HepG2 (cell line): ENCODE measurements around the gene TLCD5. TPM values are rescaled to one million over a fixed set of nuclear protein-coding genes. Genes with fewer than 3 reads are reported as not detected.

Experiments used
- BORCS8-MEF2B ChIP-seq: sonication (generic); formaldehyde crosslinking; IDR thresholded peaks from 2 replicates; pipeline ENCODE4 v1.8.0; 2022; ENCODE audit warnings: mild to moderate bottlenecking, missing genetic modification reagents
- DNMT1 ChIP-seq: sonication (generic); formaldehyde crosslinking; IDR thresholded peaks from 2 replicates; pipeline ENCODE4 v1.5.1; 2020; ENCODE audit warnings: mild to moderate bottlenecking, missing genetic modification reagents
- GABPA ChIP-seq, 2 experiments: IDR thresholded peaks; 2 replicates each; pipeline ENCODE4 v1.6.1; 2011 to 2016; ENCODE audit warnings: low read depth in 2 of 2, low read length in 1 of 2, missing biosample characterization in 1 of 2, missing genetic modification characterization in 1 of 2
- HES4 ChIP-seq: sonication (generic); formaldehyde crosslinking; IDR thresholded peaks from 2 replicates; pipeline ENCODE4 v1.9.0; 2021; ENCODE audit warnings: mild to moderate bottlenecking, missing genetic modification reagents, borderline replicate concordance
- KAT7 ChIP-seq: IDR thresholded peaks from 2 replicates; pipeline ENCODE4 v1.6.1; 2018; ENCODE audit warnings: borderline replicate concordance, missing compliant biosample characterization
- KAT8 ChIP-seq: IDR thresholded peaks from 2 replicates; pipeline ENCODE4 v1.6.1; 2016; ENCODE audit warnings: missing genetic modification reagents, missing compliant biosample characterization
- KDM6A ChIP-seq: IDR thresholded peaks from 2 replicates; pipeline ENCODE4 v1.6.1; 2016; ENCODE audit warnings: low read depth
- MAZ ChIP-seq, 2 experiments: sonication (generic) in 1 of 2; formaldehyde crosslinking in 1 of 2; IDR thresholded peaks; 2 replicates each; pipeline versions ENCODE4 v1.5.0 to v1.6.1; 2012 to 2020; ENCODE audit warnings: low read depth in 2 of 2, mild to moderate bottlenecking in 2 of 2, borderline replicate concordance in 1 of 2, improper control_type of control experiment in 1 of 2, low read length in 1 of 2, missing genetic modification reagents in 1 of 2, moderate library complexity in 1 of 2
- MIER2 ChIP-seq: IDR thresholded peaks from 2 replicates; pipeline ENCODE4 v1.6.1; 2016; ENCODE audit warnings: missing biosample characterization, missing genetic modification reagents
- ONECUT2 ChIP-seq: sonication (generic); formaldehyde crosslinking; IDR thresholded peaks from 2 replicates; pipeline ENCODE4 v1.4.0; 2020; ENCODE audit warnings: missing genetic modification reagents
- RFXAP ChIP-seq: sonication (generic); formaldehyde crosslinking; IDR thresholded peaks from 2 replicates; pipeline ENCODE4 v1.4.0; 2020; ENCODE audit warnings: missing genetic modification reagents, borderline replicate concordance
- SOX6 ChIP-seq, 2 experiments: fragments of 450-650 bp in 1 of 2; sonication (generic) in 1 of 2; formaldehyde crosslinking in 1 of 2; IDR thresholded peaks; 2 replicates each; pipeline versions ENCODE4 v1.4.0 to v1.6.1; 2017 to 2020; ENCODE audit warnings: antibody characterized with exemption in 1 of 2, mild to moderate bottlenecking in 1 of 2, missing genetic modification reagents in 1 of 2
- SPEN ChIP-seq: sonication (generic); formaldehyde crosslinking; IDR thresholded peaks from 2 replicates; pipeline ENCODE4 v1.5.1; 2020; ENCODE audit warnings: low read depth, mild to moderate bottlenecking, missing genetic modification reagents
- SRF ChIP-seq: IDR thresholded peaks from 2 replicates; pipeline ENCODE4 v1.6.1; 2011; ENCODE audit warnings: mild to moderate bottlenecking, low read depth, low read length, moderate library complexity
- TOPORS ChIP-seq: sonication (generic); formaldehyde crosslinking; IDR thresholded peaks from 2 replicates; pipeline ENCODE4 v1.8.0; 2023; ENCODE audit warnings: mild to moderate bottlenecking, missing genetic modification reagents
- XRCC5 ChIP-seq: fragments of 200-400 bp; formaldehyde crosslinking; optimal IDR thresholded peaks from 2 replicates; pipeline ENCODE3; 2017; ENCODE audit warnings: mild to moderate bottlenecking, low read length
- YEATS4 ChIP-seq: sonication (generic); formaldehyde crosslinking; IDR thresholded peaks from 2 replicates; pipeline ENCODE4 v1.4.0; 2020; ENCODE audit warnings: missing genetic modification reagents, borderline replicate concordance
- ZGPAT ChIP-seq: IDR thresholded peaks from 2 replicates; pipeline ENCODE4 v1.6.1; 2016; ENCODE audit warnings: mild to moderate bottlenecking
- ZNF556 ChIP-seq: sonication (generic); formaldehyde crosslinking; IDR thresholded peaks from 2 replicates; pipeline ENCODE4 v1.4.0; 2020; ENCODE audit warnings: mild to moderate bottlenecking, missing genetic modification reagents, borderline replicate concordance
- ZNF614 ChIP-seq: IDR thresholded peaks from 2 replicates; pipeline ENCODE4 v1.6.1; 2018; ENCODE audit warnings: missing biosample characterization, missing genetic modification reagents, inconsistent platforms, borderline replicate concordance
- polyA plus RNA-seq, 8 experiments: library from polyadenylated mRNA; depleted of rRNA in 3 of 8; stranded (reverse) in 7 of 8; unstranded in 1 of 8; fragments of >200 nt; fragmentation: Illumina TruSeq in 4 of 8; extraction: Trizol in 4 of 8; gene quantifications; 2 replicates each; pipeline versions ENCODE4 v1.2.1 to v1.2.3, GENCODE V29; 2011 to 2016; ENCODE audit warnings: low read depth in 4 of 8, missing spikeins in 1 of 8, mixed read lengths in 1 of 8; ENCODE audit not compliant: insufficient read depth in 1 of 8
- total RNA-seq, 5 experiments: library from RNA; depleted of rRNA; stranded (reverse); fragments of >200 nt; fragmentation: Illumina TruSeq; extraction: Trizol; gene quantifications; 2 replicates each; pipeline ENCODE4 v1.2.3, GENCODE V29; 2016; ENCODE audit warnings: low read depth in 1 of 5
- TF ChIP-seq, protein P1 (sequence below): sonication (generic); formaldehyde crosslinking; IDR thresholded peaks from 2 replicates; pipeline ENCODE4 v1.5.0; 2020; ENCODE audit warnings: mild to moderate bottlenecking, missing genetic modification reagents
- TF ChIP-seq, protein P2 (sequence below): IDR thresholded peaks from 2 replicates; pipeline ENCODE4 v1.6.1; 2016; ENCODE audit warnings: missing genetic modification reagents, missing compliant biosample characterization
- TF ChIP-seq, protein P3 (sequence below): sonication (generic); formaldehyde crosslinking; IDR thresholded peaks from 2 replicates; pipeline ENCODE4 v1.4.0; 2020; ENCODE audit warnings: missing genetic modification reagents

The TLCD5 gene
- total and polyA plus RNA-seq, 2 of the 13 experiments (the other 11 are each of a cell fraction or from before 2014, with no cell fraction given) = 6.1 to 7.6 TPM

- TF ChIP-seq TOPORS (CRISPR knock-in tag) (0 out of 2 replicates have a peak, but pooled peaks have one; percentile 64), ZNF556 (CRISPR knock-in tag) (peak; percentile 42; the same call in 1 of the 2 replicates), GABPA (IDR thresholded peaks at IDR 0.05; ENCODE audit: low read depth, low read length) (peak; percentile 51), GABPA (CRISPR knock-in tag; IDR thresholded peaks at IDR 0.05; ENCODE audit: low read depth) (peak; percentile 68), DNMT1 (0 out of 2 replicates have a peak, but pooled peaks have one; percentile 61), MIER2 (CRISPR knock-in tag) (no peak), RFXAP (CRISPR knock-in tag) (peak; percentile 42; the same call in 1 of the 2 replicates), BORCS8-MEF2B (CRISPR knock-in tag) (peak; percentile 70), KAT8 (CRISPR knock-in tag) (peak; percentile 25; the same call in 1 of the 2 replicates), SRF (0 out of 2 replicates have a peak, but pooled peaks have one; percentile 61), ZNF614 (CRISPR knock-in tag) (no peak), SOX6 (IDR thresholded peaks at IDR 0.05) (no peak), SOX6 (CRISPR knock-in tag; IDR thresholded peaks at IDR 0.05) (peak; percentile 32; the same call in 1 of the 2 replicates), HES4 (CRISPR knock-in tag) (peak; percentile 82; the same call in 1 of the 2 replicates), KDM6A (CRISPR knock-in tag) (no peak), YEATS4 (CRISPR knock-in tag) (peak; percentile 80; the same call in 1 of the 2 replicates), XRCC5 (peak; percentile 30), KAT7 (CRISPR knock-in tag) (0 out of 2 replicates have a peak, but pooled peaks have one; percentile 55), ONECUT2 (CRISPR knock-in tag) (no peak), ZGPAT (CRISPR knock-in tag) (peak; percentile 27; the same call in 1 of the 2 replicates), SPEN (CRISPR knock-in tag) (peak; percentile 43; the same call in 1 of the 2 replicates), MAZ (IDR thresholded peaks at IDR 0.05; ENCODE audit: borderline replicate concordance, low read depth, low read length) (no peak), MAZ (CRISPR knock-in tag; IDR thresholded peaks at IDR 0.05; ENCODE audit: low read depth) (peak; percentile 59)
- TF ChIP-seq, protein P1, sequence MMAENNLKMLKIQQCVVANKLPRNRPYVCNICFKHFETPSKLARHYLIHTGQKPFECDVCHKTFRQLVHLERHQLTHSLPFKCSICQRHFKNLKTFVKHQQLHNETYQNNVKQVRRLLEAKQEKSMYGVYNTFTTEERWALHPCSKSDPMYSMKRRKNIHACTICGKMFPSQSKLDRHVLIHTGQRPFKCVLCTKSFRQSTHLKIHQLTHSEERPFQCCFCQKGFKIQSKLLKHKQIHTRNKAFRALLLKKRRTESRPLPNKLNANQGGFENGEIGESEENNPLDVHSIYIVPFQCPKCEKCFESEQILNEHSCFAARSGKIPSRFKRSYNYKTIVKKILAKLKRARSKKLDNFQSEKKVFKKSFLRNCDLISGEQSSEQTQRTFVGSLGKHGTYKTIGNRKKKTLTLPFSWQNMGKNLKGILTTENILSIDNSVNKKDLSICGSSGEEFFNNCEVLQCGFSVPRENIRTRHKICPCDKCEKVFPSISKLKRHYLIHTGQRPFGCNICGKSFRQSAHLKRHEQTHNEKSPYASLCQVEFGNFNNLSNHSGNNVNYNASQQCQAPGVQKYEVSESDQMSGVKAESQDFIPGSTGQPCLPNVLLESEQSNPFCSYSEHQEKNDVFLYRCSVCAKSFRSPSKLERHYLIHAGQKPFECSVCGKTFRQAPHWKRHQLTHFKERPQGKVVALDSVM (CRISPR knock-in tag) = peak; percentile 68; the same call in 1 of the 2 replicates
- TF ChIP-seq, protein P2, sequence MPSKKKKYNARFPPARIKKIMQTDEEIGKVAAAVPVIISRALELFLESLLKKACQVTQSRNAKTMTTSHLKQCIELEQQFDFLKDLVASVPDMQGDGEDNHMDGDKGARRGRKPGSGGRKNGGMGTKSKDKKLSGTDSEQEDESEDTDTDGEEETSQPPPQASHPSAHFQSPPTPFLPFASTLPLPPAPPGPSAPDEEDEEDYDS (CRISPR knock-in tag) = no peak; the same call in 1 of the 2 replicates
- TF ChIP-seq, protein P3, sequence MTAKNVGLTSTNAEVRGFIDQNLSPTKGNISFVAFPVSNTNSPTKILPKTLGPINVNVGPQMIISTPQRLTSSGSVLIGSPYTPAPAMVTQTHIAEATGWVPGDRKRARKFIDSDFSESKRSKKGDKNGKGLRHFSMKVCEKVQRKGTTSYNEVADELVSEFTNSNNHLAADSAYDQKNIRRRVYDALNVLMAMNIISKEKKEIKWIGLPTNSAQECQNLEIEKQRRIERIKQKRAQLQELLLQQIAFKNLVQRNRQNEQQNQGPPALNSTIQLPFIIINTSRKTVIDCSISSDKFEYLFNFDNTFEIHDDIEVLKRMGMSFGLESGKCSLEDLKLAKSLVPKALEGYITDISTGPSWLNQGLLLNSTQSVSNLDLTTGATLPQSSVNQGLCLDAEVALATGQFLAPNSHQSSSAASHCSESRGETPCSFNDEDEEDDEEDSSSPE (CRISPR knock-in tag) = no peak
Measured at GRCh38 chr11:120324932-120325810, at the start of gene TLCD5 (continued).
